Panc1 (cell line): Measurements from ENCODE around the gene NAT10. TPM values are rescaled to one million over a fixed set of nuclear protein-coding genes. Genes with fewer than 3 reads are reported as not detected.

Experiments used
- ATAC-seq: fragments of 200-7000 bp; cut with Tn5 transposase; 2 replicates; pipeline ENCODE4 v1.9.1; 2020; ENCODE audit warnings: mild to moderate bottlenecking, moderate library complexity
- BruUV-seq: library from RNA; stranded (reverse); fragments of 400-500 nt; replicated peaks from 2 replicates; lab custom pipeline; 2021; lab: Mats Ljungman, UMichigan
- CTCF ChIA-PET: fragments of 300-600 bp; sonication (Branson Sonifier 250); formaldehyde crosslinking; loops from one replicate; lab custom pipeline; 2022; ENCODE audit warnings: antibody characterized with exemption; lab: Charles Lee
- POLR2A ChIA-PET: fragments of 300-600 bp; sonication (Branson Sonifier 250); formaldehyde crosslinking; loops from one replicate; lab custom pipeline; 2022; ENCODE audit warnings: antibody characterized with exemption; lab: Charles Lee
- DNase-seq: peaks from one replicate; pipeline ENCODE4 v3.0.0-alpha.2; 2010; ENCODE audit warnings: low read depth, low spot score
- H3K27ac ChIP-seq: 2 replicates; pipeline ENCODE4 v1.5.1; 2011; ENCODE audit warnings: mild to moderate bottlenecking, low read length, inconsistent platforms
- H3K27me3 ChIP-seq: fragments of 200-500 bp; sonication (Bioruptor generic); 2 replicates; pipeline ENCODE4 v1.6.0; 2014; ENCODE audit warnings: low read length, inconsistent platforms; ENCODE audit not compliant: control insufficient read depth, insufficient read depth
- H3K36me3 ChIP-seq: fragments of 200-500 bp; sonication (Bioruptor generic); 2 replicates; pipeline ENCODE4 v1.5.1; 2014; ENCODE audit warnings: inconsistent platforms, mild to moderate bottlenecking, low read length, moderate library complexity; ENCODE audit not compliant: control insufficient read depth, insufficient read depth
- H3K4me1 ChIP-seq: 2 replicates; pipeline ENCODE4 v1.5.1; 2011; ENCODE audit warnings: inconsistent platforms, mild to moderate bottlenecking, low read length, moderate library complexity; ENCODE audit not compliant: control insufficient read depth, insufficient read depth
- H3K4me3 ChIP-seq, 2 experiments: 2 replicates each; pipeline ENCODE4 v1.5.1; 2011 to 2012; ENCODE audit warnings: low read depth in 2 of 2, low read length in 2 of 2, mild to moderate bottlenecking in 2 of 2, inconsistent platforms in 1 of 2, moderate library complexity in 1 of 2
- H3K9me3 ChIP-seq: fragments of 200-500 bp; sonication (Bioruptor generic); 2 replicates; pipeline ENCODE4 v1.5.1; 2014; ENCODE audit warnings: low read depth, mild to moderate bottlenecking, inconsistent platforms, low read length, moderate library complexity; ENCODE audit not compliant: control insufficient read depth, insufficient read depth
- POLR2AphosphoS5 ChIP-seq: IDR thresholded peaks from 2 replicates; pipeline ENCODE4 v1.6.1; 2012; ENCODE audit warnings: mild to moderate bottlenecking, low read depth, low read length, moderate library complexity
- SIN3A ChIP-seq: IDR thresholded peaks from 2 replicates; pipeline ENCODE4 v1.6.1; 2012; ENCODE audit warnings: low read depth, mild to moderate bottlenecking, low read length, moderate library complexity, borderline replicate concordance; ENCODE audit not compliant: insufficient read depth
- TCF7L2 ChIP-seq: IDR thresholded peaks from 2 replicates; pipeline ENCODE4 v1.6.1; 2011; ENCODE audit warnings: mild to moderate bottlenecking, low read depth, low read length, inconsistent platforms
- in situ Hi-C: cut with HindIII; loops from 2 replicates; pipeline ENCODE4 v1.10.0; 2016; ENCODE audit warnings: low sequenced_read_pairs, low pct_unique_long_range_greater_than_20kb
- intact Hi-C: fragments of 100-400 bp; cut with micrococcal nuclease; formaldehyde crosslinking; loops from one replicate; pipeline ENCODE4 v1.10.0; 2022; ENCODE audit not compliant: unreplicated experiment
- total RNA-seq: library from RNA; stranded (reverse); gene quantifications from one replicate; pipeline ENCODE4 v1.2.1, GENCODE V29; 2021; ENCODE audit not compliant: unreplicated experiment
- TF ChIP-seq, protein P1 (sequence below), 2 experiments: IDR thresholded peaks; 2 replicates each; pipeline ENCODE4 v1.6.1; 2011 to 2012; ENCODE audit warnings: low read depth in 2 of 2, control low read depth in 1 of 2, low read length in 1 of 2, mild to moderate bottlenecking in 1 of 2, moderate library complexity in 1 of 2; ENCODE audit not compliant: insufficient read depth in 1 of 2
- TF ChIP-seq, protein P2 (sequence below): fragments of 450-650 bp; IDR thresholded peaks from 2 replicates; pipeline ENCODE4 v1.5.1; 2017; ENCODE audit warnings: mild to moderate bottlenecking

Gene NAT10
- total RNA-seq, 1 experiment from 2014 or later = 64.9 TPM

DNA sequence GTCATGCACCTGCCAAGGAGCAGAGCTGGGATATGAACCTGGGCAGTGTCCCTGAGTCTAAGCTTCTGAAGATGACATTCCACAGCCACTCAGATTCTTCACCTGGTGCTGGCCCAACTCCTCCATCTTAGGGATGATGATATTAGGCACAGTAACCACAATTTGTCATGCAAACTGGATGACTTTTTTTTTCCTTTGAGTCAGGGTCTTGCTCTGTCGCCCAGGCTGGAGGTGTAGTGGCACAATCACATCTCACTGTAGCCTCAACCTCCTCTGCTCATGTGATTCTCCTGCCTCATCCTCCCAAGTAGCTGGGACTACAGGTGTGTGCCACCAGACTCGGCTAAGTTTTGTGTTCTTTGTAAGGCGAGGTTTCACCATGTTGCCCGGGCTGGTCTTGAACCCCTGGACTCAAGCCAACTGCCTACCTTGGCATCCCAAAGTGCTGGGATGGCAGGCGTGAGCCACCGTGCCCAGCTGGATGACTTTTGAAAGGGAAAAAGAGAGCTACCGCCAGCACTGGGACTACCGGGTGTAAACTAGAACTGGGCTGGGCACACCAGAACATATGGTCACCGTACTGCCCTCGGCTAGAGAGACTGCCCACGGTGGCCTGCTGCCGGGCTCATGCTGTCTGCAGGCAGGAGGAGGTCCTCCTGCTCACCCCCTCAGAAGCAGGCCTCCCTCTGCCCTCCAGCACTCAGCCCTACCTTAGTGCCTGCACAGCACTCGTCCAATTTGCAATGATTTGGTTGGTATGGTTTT is 77.7 kb downstream of the NAT10 start:
- Histone ChIP-seq H3K36me3 (no peaks in the 10 kb centered on the region), H3K27me3 (no peaks in the 10 kb centered on the region), H3K27ac (no peak overlapping the region), H3K4me1 (peaks cover 3% of the 10 kb centered on the region; the same call in 1 of the 2 replicates), H3K4me3 (no peak overlapping the region), H3K9me3 (no peaks in the 10 kb centered on the region)
- ATAC-seq (no peak), DNase-seq (no peak)
- ChIA-PET CTCF (interaction anchor here (0.6 kb wide), 1 partner anchor 33 kb away, joined by 3 read pairs; no protein-coding TSS in a partner anchor), POLR2A (no interaction called here)
- intact Hi-C loops (no loop called here), in situ Hi-C loops (no loop called here)
- no TSS peak for BruUV-seq
- TF ChIP-seq TCF7L2 (no peak), POLR2AphosphoS5 (no peak)
- TF ChIP-seq, protein P1, sequence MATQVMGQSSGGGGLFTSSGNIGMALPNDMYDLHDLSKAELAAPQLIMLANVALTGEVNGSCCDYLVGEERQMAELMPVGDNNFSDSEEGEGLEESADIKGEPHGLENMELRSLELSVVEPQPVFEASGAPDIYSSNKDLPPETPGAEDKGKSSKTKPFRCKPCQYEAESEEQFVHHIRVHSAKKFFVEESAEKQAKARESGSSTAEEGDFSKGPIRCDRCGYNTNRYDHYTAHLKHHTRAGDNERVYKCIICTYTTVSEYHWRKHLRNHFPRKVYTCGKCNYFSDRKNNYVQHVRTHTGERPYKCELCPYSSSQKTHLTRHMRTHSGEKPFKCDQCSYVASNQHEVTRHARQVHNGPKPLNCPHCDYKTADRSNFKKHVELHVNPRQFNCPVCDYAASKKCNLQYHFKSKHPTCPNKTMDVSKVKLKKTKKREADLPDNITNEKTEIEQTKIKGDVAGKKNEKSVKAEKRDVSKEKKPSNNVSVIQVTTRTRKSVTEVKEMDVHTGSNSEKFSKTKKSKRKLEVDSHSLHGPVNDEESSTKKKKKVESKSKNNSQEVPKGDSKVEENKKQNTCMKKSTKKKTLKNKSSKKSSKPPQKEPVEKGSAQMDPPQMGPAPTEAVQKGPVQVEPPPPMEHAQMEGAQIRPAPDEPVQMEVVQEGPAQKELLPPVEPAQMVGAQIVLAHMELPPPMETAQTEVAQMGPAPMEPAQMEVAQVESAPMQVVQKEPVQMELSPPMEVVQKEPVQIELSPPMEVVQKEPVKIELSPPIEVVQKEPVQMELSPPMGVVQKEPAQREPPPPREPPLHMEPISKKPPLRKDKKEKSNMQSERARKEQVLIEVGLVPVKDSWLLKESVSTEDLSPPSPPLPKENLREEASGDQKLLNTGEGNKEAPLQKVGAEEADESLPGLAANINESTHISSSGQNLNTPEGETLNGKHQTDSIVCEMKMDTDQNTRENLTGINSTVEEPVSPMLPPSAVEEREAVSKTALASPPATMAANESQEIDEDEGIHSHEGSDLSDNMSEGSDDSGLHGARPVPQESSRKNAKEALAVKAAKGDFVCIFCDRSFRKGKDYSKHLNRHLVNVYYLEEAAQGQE (IDR thresholded peaks at IDR 0.05; ENCODE audit: insufficient read depth in 1 of 2, low read depth in 2 of 2, low read length in 1 of 2) = no peak

DNA sequence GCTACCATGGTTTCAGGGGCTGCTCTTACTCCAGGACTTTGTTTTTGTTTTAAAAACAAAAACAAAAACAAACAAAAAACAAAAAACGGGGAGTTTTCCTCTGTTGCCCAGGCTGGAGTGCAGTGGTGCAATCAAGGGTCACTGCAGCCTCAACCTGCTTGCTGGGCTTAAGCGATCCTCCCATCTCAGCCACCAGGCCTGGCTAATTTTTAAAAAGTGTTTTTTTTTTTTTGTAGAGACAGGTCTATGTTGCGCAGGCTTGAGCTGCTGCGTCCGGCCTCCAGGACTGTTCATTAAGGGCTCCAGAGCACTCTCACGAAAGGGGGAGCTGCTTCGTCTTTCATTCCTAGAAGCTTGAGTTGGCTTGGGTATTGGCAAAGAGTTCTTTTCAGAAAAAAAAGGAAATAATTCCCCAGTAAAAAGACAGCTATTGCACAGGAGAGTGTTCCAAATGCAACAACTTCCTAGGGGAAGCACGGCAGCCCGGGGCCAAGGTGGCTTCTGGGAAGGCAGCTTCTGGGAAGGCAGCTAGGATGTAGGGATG is 78.5 kb downstream of the NAT10 start:
- TF ChIP-seq TCF7L2 (no peak), POLR2AphosphoS5 (no peak), SIN3A (no peak)
- TF ChIP-seq, protein P2, sequence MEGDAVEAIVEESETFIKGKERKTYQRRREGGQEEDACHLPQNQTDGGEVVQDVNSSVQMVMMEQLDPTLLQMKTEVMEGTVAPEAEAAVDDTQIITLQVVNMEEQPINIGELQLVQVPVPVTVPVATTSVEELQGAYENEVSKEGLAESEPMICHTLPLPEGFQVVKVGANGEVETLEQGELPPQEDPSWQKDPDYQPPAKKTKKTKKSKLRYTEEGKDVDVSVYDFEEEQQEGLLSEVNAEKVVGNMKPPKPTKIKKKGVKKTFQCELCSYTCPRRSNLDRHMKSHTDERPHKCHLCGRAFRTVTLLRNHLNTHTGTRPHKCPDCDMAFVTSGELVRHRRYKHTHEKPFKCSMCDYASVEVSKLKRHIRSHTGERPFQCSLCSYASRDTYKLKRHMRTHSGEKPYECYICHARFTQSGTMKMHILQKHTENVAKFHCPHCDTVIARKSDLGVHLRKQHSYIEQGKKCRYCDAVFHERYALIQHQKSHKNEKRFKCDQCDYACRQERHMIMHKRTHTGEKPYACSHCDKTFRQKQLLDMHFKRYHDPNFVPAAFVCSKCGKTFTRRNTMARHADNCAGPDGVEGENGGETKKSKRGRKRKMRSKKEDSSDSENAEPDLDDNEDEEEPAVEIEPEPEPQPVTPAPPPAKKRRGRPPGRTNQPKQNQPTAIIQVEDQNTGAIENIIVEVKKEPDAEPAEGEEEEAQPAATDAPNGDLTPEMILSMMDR = no peak
- TF ChIP-seq, protein P1 (IDR thresholded peaks at IDR 0.05; ENCODE audit: insufficient read depth in 1 of 2, low read depth in 2 of 2, low read length in 1 of 2) = no peak
- POLR2A ChIA-PET = interaction anchor here (0.6 kb wide), 1 partner anchor 174 kb away, joined by 3 read pairs; the partner anchor contains the start of gene ABTB2
- no peaks in the 10 kb centered on the region for H3K27me3 ChIP-seq
- in situ Hi-C loops = no loop called here
- no peak overlapping the region for H3K4me3 ChIP-seq
- CTCF ChIA-PET = no interaction called here
- H3K36me3 ChIP-seq = no peaks in the 10 kb centered on the region
- BruUV-seq = no TSS peak
- intact Hi-C loops = no loop called here
- no peak for ATAC-seq
- H3K9me3 ChIP-seq = no peaks in the 10 kb centered on the region
- no peaks in the 10 kb centered on the region; the same call in 1 of the 2 replicates for H3K4me1 ChIP-seq
- H3K27ac ChIP-seq = no peak overlapping the region
- DNase-seq = no peak
